Measurements from ENCODE around the gene TMIGD3. TPM values are rescaled to one million over a fixed set of nuclear protein-coding genes. Genes with fewer than 3 reads are reported as not detected.

The TMIGD3 gene
- total RNA-seq, 3 donors from 2014 or later (not counting 1 experiment from before 2014, with no cell fraction given) = 1.0 TPM; not detected in 2

DNA sequence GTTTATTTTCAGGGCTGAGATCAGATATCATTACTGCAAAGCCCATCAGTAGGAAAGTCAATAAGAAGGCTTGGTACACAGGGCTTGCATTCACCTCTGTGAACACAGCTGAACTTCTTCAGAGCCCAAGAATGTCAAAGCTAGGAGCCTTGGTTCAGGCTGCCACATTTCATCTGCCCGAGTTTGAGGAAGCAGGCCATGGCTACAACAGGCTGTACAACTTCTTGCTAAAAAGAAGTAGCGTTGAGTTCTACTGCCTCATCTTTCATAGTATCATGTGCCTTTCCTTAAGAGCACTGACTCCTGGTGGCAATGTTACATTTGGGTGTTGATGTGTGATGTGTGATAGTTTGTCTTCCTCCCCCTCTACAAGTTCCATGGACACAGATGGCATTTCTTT, 19.6 kb downstream of the TMIGD3 start:
- H3K27ac ChIP-seq (ENCODE audit: low read length) = no peak overlapping the region
- no peaks in the 10 kb centered on the region for H3K9me3 ChIP-seq (ENCODE audit: control insufficient read depth, insufficient read depth, low read length)
- Mint-ChIP-seq H3K4me1 (peaks cover 8 to 17% of the 10 kb centered on the region in 2 donors), H3K36me3 (no peaks in the 10 kb centered on the region), H3K27ac (peak overlapping the region in 1 of 2 donors; percentile 29), H3K4me3 (no peak overlapping the region), H3K27me3 (ENCODE audit: low read depth in 2 of 2) (no peaks in the 10 kb centered on the region), H3K9me3 (no peaks in the 10 kb centered on the region)
- TF ChIP-seq, protein P1, sequence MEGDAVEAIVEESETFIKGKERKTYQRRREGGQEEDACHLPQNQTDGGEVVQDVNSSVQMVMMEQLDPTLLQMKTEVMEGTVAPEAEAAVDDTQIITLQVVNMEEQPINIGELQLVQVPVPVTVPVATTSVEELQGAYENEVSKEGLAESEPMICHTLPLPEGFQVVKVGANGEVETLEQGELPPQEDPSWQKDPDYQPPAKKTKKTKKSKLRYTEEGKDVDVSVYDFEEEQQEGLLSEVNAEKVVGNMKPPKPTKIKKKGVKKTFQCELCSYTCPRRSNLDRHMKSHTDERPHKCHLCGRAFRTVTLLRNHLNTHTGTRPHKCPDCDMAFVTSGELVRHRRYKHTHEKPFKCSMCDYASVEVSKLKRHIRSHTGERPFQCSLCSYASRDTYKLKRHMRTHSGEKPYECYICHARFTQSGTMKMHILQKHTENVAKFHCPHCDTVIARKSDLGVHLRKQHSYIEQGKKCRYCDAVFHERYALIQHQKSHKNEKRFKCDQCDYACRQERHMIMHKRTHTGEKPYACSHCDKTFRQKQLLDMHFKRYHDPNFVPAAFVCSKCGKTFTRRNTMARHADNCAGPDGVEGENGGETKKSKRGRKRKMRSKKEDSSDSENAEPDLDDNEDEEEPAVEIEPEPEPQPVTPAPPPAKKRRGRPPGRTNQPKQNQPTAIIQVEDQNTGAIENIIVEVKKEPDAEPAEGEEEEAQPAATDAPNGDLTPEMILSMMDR (IDR thresholded peaks at IDR 0.05) = no peak
- WGBS (ENCODE audit: insufficient coverage) = 60% methylated on average over 2 of the region's 2 CpGs
- peaks cover under 1% of the 10 kb centered on the region for H3K36me3 ChIP-seq (ENCODE audit: control insufficient read depth, insufficient read depth, low read length)
- intact Hi-C loops (cut with micrococcal nuclease) = no loop called here
- no peaks in the 10 kb centered on the region for H3K4me1 ChIP-seq (ENCODE audit: control insufficient read depth, insufficient read depth, low read length)
- ATAC-seq (peak in 1 of 3 donors; percentile 26), DNase-seq (no peak)
- no peak overlapping the region for H3K4me3 ChIP-seq (ENCODE audit: low read length)
- no peaks in the 10 kb centered on the region for H3K27me3 ChIP-seq (ENCODE audit: control insufficient read depth, insufficient read depth, low read length)

DNA sequence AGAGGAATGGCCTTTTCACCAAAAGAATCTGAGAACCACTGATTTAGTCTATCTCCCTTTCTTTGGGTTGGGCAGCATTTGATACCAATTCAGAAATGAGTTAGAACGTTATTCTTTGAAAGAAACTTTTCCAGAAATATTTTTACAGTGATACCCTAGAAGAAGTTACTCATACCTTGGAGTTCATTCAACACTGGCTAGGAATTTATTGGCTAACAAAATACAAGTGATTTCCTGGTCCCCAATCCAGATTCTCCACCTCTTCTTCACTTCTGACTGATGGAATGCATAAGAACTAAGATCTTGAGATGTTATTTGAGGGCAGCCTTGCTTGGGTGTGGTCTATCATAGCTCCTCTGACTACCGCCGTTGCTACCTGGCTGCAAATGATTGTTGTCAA, 20.3 kb downstream of the TMIGD3 start:
- TF ChIP-seq, protein P1 (IDR thresholded peaks at IDR 0.05) = no peak
- DNase-seq (no peak), ATAC-seq (no peak)
- Histone ChIP-seq H3K4me1 (ENCODE audit: control insufficient read depth, insufficient read depth, low read length) (peaks cover 3% of the 10 kb centered on the region), H3K27ac (ENCODE audit: low read length) (no peak overlapping the region), H3K9me3 (ENCODE audit: control insufficient read depth, insufficient read depth, low read length) (no peaks in the 10 kb centered on the region), H3K36me3 (ENCODE audit: control insufficient read depth, insufficient read depth, low read length) (peaks cover 7% of the 10 kb centered on the region), H3K27me3 (ENCODE audit: control insufficient read depth, insufficient read depth, low read length) (no peaks in the 10 kb centered on the region), H3K4me3 (ENCODE audit: low read length) (no peak overlapping the region)
- intact Hi-C loops (cut with micrococcal nuclease) = no loop called here
- H3K4me1 Mint-ChIP-seq = peaks cover 13 to 24% of the 10 kb centered on the region in 2 donors
- H3K9me3 Mint-ChIP-seq = no peaks in the 10 kb centered on the region
- no peak overlapping the region for H3K27ac Mint-ChIP-seq
- peaks cover 5% of the 10 kb centered on the region for H3K36me3 Mint-ChIP-seq
- H3K27me3 Mint-ChIP-seq (ENCODE audit: low read depth in 2 of 2) = no peaks in the 10 kb centered on the region
- no peak overlapping the region for H3K4me3 Mint-ChIP-seq
- WGBS (ENCODE audit: insufficient coverage) = 88% methylated on average over 3 of the region's 3 CpGs

DNA sequence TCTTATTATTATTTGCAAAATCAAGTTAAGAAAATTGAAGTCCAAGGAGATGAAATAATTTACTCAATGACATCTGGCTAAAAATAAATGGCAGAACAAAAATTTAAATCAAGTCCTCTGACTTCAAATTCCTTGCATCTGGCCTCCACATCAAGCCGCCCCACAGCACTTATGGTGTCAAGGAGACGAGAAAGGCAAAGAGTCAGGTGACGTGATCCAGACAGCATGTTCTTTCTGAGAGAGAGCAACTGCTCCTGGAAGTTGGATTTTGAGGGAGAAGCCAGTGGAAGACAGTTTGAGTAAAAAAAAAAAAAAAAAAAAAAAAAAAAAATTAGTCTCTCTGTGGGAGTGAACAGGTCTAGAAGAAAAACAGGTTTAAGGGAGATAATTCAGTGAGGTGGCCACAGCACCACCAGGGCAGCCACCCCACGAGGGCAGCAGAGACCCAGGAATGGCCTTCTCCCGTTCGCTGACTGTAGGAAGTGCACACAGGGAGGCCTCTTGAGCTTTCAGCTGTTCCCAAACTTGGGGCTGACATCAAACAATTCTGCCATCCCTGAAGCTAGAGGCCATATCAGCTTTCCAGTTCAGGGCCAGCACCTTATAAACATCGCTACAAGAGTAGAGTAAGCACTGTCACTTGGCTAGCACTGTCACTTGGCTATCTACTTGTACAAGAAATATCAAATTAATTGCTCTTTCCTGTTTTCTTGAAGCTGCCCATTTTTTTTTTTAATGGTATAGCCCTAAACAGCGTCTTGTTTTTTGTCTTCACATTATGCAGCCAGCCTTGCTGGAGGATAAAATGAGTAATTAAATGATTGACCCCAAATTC, 21.8 kb downstream of the TMIGD3 start:
- H3K36me3 Mint-ChIP-seq = peaks cover 12% of the 10 kb centered on the region
- Histone ChIP-seq H3K4me1 (ENCODE audit: control insufficient read depth, insufficient read depth, low read length) (peaks cover 19% of the 10 kb centered on the region), H3K36me3 (ENCODE audit: control insufficient read depth, insufficient read depth, low read length) (peaks cover 15% of the 10 kb centered on the region), H3K9me3 (ENCODE audit: control insufficient read depth, insufficient read depth, low read length) (no peaks in the 10 kb centered on the region), H3K27me3 (ENCODE audit: control insufficient read depth, insufficient read depth, low read length) (no peaks in the 10 kb centered on the region), H3K27ac (ENCODE audit: low read length) (no peak overlapping the region), H3K4me3 (ENCODE audit: low read length) (no peak overlapping the region)
- H3K4me1 Mint-ChIP-seq = peaks cover 28 to 40% of the 10 kb centered on the region in 2 donors
- no peak overlapping the region for H3K4me3 Mint-ChIP-seq
- H3K27ac Mint-ChIP-seq = no peak overlapping the region
- intact Hi-C loops (cut with micrococcal nuclease) = no loop called here
- peak; percentile 68 to 77 (median 72) for ATAC-seq
- no peaks in the 10 kb centered on the region for H3K9me3 Mint-ChIP-seq
- WGBS (ENCODE audit: insufficient coverage) = 61% methylated on average over 8 of the region's 8 CpGs
- H3K27me3 Mint-ChIP-seq (ENCODE audit: low read depth in 2 of 2) = no peaks in the 10 kb centered on the region
- peak; percentile 36 to 73 for DNase-seq
- TF ChIP-seq, protein P1 (IDR thresholded peaks at IDR 0.05) = peak; percentile 34

Measured in natural killer cell (primary cell).